ENCODE measurements around the gene UNG. TPM values are rescaled to one million over a fixed set of nuclear protein-coding genes. Genes with fewer than 3 reads are reported as not detected.
A peak's percentile ranks its signal among the peaks of the same experiment; 100 is the strongest.
"Not testable (repeated sequence)": the region's sequence is repeated elsewhere in the genome, so short reads cannot be mapped to it uniquely, and the experiment has no call there.

Gene UNG
- total RNA-seq (2014; rRNA removed; shearing (Covaris generic)) = 21.0 and 23.7 TPM in 2 replicates
- 50.1 and 67.8 TPM in 2 replicates for polyA plus RNA-seq (2014; cell fraction: nucleus; rRNA removed)

GRCh38 chr12:109097435-109098182 is at the start of gene UNG:
UNG (plus strand) TSS chr12:109097597; CDS start chr12:109097680, 83 bp downstream.
- DNase-seq (ENCODE audit: extremely low read depth, low read depth) = peak; percentile 95

DNA sequence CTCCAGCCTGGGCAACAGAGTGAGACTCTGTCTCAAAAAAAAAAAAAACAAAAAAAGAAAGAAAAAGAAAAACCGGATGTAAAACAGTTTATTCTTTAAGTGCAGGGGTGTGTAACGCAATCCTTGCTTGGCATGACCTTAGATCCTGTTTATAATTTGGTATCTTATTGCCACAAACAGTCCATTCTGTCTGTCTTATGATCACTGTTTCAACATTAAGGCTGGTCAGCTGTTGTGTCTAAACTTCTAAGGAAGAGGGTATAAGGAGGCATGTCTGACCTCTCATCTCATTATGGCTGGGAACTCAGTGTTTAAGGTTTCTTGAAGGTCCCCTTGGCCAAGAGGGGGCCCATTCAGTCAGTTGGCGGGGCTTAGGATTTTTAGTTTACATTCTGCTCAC is 48.7 kb upstream of the UNG start:
- DNase-seq (ENCODE audit: extremely low read depth, low read depth) = not testable (repeated sequence)

DNA sequence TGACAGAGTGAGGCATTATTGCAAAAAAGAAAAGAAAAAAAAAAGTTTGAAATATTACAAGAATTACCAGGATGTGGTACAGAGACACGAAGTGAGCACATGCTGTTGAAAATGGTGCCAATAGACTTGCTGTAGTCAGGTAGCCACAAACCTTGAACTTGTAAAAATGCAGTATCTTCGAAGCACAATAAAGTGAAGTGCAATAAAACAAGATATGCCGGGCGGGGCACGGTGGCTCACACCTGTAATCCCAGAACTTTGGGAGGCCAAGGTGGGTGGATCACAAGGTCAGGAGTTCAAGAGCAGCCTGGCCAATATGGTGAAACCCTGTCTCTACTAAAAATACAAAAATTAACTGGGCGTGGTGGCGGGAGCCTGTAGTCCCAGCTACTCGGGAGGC is 47.6 kb upstream of the UNG start:
- not testable (repeated sequence) for DNase-seq (ENCODE audit: extremely low read depth, low read depth)

GRCh38 chr12:109052097-109052413 is 45.3 kb upstream of the UNG start:
- no peak for DNase-seq (ENCODE audit: extremely low read depth, low read depth)

DNA sequence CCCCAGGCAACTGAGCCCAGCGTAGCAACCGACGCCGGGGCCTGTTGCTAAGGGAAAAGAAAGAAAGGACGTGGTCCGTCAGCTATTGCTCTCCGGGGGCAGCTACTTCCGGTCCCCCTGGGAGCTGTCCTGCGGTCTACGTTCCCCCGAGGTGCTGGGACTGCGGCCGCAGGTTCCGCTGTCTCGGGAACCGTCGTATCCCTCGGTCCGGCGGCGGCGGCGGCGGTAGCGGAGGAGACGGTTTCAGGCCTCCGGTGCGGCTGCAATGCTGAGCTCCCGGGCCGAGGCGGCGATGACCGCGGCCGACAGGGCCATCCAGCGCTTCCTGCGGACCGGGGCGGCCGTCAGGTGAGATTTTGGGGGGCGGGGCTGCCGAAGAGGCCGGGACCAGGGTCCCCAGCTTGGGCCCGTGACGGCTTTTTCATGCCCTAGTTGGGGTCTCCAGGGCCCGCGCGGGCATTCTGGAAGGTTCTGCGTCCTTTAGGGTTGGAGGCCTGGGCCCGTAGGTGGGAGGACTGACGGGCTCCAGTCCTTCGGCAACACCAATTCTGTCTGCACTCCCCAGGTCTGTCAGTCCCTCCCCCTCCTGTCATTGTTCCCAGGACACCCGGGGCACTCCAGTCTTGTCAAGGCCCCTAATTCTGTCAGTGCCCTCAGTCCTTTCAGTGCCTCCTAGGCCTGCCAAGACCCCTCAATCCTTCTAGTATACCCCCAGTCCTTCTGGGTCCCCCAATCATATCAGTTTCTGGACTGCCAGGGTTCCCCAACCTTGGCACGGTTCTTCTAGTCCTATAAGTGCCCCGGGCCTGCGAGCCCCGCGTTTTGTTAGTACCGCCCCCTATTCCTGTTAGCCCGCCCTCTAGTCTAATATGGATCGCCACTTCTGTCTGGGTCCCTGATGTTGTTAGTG is 44.7 kb upstream of the UNG start, which contains the start of gene USP30:
TSS of gene USP30 (plus strand) at position 163 of the 910 bp plus-strand sequence. CDS start at position 266, 103 bp downstream.
- peak; percentile 74 for DNase-seq (ENCODE audit: extremely low read depth, low read depth)

DNA sequence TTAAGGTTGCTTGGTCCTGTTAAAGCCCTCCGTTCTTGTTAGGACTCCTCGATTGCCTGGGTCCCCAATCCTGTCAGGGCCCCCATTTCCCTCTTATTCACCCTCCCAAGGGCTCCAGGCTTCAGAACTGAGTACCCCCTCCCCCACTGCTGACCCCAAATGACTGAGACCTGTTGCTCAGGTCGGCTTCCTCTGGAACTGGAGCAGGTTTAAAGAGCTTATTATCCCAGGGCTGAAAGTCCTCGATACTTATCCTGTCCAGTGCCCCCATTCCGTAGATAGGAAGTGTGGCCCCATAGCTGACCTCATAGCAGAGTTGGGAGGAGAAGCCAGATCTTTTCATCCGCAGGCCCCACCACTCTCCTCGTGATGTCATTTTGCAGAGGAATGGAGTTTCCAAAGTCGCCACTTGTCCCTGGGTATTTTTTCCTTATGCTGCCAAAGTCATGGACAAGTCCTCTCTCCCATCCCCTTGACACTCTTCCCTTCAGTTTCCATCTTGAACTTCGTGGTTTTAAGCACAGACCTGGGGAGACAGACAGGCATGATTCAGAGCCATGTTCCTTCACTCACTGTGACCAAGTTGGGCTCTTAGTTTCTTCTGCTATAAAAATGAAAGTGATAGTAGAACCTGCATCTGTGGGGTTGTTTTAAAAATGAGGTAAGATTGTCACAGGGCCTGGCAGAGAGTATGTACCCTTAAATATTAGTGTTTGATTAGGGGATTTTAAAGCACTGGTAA is 43.8 kb upstream of the UNG start:
- DNase-seq (ENCODE audit: extremely low read depth, low read depth) = no peak

DNA sequence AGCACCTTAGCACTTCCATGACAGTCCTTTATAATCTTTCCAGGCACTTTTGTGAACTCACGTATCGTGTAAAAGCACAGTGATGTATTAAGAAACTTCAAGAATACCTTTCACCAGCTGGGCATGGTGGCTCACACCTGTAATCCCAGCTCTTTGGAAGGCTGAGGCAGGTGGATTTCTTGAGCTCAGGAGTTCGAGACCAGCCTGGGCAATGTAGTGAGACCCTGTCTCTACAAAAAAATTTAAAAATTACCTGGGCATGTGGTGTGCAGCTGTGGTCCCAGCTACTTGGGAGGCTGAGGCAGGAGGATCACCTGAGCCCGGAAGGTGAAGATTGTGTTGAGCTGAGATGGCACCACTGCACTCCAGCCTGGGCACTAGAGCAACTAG is 43.3 kb upstream of the UNG start:
- DNase-seq (ENCODE audit: extremely low read depth, low read depth) = not testable (repeated sequence)

- no peak for DNase-seq (ENCODE audit: extremely low read depth, low read depth)
Measured at GRCh38 chr12:109054520-109054919, 42.9 kb upstream of the UNG start.

- DNase-seq (ENCODE audit: extremely low read depth, low read depth) = no peak
Measured at GRCh38 chr12:109056891-109057290, 40.5 kb upstream of the UNG start.

- no peak for DNase-seq (ENCODE audit: extremely low read depth, low read depth)
Measured at GRCh38 chr12:109057376-109057775, 40.0 kb upstream of the UNG start.

- no peak for DNase-seq (ENCODE audit: extremely low read depth, low read depth)
Measured at GRCh38 chr12:109058773-109059172, 38.6 kb upstream of the UNG start.

- no peak for DNase-seq (ENCODE audit: extremely low read depth, low read depth)
Measured at GRCh38 chr12:109064143-109064542, 33.3 kb upstream of the UNG start.

DNA sequence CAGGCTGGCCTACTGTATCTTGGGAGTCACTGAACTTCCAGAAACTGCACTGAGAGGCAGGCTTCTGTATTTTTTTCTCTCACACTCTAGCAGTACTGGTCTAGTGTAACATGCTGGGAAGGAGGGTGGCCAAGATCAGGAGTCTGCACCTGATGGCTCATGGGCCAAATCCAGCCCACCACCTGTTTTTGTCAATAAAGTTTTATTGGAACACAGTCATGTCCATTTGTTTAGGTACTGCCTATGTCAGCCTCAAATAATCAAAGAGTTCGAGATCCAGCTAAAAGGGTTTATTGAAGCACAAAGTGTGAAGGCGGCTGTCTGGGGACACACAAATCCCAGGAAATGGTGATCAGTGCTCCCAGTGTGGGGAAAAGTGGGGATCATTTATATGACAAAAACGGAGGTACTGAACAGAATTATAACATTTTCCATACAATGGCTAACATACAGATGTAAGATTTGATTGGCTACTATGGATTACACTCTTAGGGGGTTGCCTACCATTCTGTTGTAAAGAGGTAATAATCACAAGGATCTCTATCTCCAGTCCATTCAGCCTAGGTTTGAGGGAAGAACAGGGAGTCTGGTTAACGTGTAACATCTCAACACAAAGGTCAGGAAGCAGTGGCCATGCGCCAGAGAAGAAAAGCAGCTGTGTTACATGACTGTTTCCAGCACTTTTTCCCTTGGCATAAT is 32.1 kb upstream of the UNG start:
- DNase-seq (ENCODE audit: extremely low read depth, low read depth) = no peak

- DNase-seq (ENCODE audit: extremely low read depth, low read depth) = no peak
Measured at GRCh38 chr12:109065853-109066193, 31.6 kb upstream of the UNG start.

DNA sequence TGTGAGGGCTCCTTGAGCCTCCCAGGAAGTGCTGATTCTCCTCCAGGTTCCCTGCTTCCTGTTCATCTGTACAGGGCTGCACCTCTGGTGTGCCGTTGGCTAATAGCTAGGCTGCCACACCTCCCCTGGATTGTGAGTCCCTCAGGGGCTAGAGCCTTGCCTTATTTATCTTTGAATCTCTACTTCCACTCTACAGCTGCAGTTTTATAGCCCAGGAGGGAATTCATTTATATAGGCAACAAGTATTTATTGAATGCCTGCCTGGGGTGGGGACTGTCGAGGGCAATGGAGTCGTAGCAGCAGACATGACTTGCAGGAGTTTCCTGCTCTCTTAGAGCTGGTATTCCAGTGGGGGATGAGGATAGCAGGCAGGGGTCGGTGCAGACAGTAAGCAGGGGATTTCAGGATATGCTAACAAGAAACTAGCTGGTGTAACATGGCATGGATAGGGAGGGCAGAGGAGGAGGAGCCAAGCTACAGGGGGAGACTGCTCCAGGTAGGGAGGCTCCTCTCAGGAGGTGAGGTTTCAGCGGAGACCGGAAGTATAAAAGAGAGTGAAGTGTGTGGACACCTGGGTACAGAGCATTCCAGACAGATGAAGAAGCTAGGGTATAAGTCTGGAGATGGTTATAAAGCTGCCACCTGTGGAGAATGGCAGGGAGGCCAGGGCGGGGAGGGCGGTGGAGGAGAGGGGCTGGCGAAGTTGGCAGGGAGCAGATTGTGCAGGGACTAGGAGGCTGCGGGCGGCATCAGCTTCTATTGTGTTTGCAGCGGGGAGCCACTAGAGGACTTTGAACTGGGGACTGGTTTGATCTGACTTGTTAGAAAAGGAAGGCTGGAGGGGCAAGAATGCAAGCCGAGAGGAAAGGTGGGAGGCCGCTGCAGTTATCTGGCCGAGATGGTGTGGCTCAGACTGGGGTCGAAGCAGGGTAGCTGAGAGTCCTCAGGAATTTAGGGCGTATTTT is 27.8 kb upstream of the UNG start:
- no peak for DNase-seq (ENCODE audit: extremely low read depth, low read depth)

GRCh38 chr12:109074866-109075265 is 22.5 kb upstream of the UNG start:
- no peak for DNase-seq (ENCODE audit: extremely low read depth, low read depth)

DNA sequence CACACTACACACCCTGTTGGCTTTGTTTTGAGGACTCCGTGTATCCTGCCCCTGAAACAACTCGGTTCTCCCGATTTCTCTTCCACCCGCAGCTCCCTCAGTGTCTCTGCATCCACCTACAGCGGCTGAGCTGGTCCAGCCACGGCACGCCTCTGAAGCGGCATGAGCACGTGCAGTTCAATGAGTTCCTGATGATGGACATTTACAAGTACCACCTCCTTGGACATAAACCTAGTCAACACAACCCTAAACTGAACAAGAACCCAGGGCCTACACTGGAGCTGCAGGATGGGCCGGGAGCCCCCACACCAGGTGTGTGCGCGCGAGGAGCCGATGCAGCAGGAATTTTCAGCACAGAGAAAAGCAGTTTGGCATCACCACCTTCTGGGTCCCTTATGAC is 14.6 kb upstream of the UNG start:
- DNase-seq (ENCODE audit: extremely low read depth, low read depth) = no peak

GRCh38 chr12:109084425-109084824 is 13.0 kb upstream of the UNG start:
- no peak for DNase-seq (ENCODE audit: extremely low read depth, low read depth)

GRCh38 chr12:109085590-109085989 is 11.8 kb upstream of the UNG start:
- no peak for DNase-seq (ENCODE audit: extremely low read depth, low read depth)
